ENCODE data around the gene TTR. TPM values are rescaled to one million over a fixed set of nuclear protein-coding genes. Genes with fewer than 3 reads are reported as not detected.

Gene TTR
- not detected in 2 replicates for total RNA-seq (2014; rRNA removed; shearing (Covaris generic))

- DNase-seq (ENCODE audit: low read depth): no peak
Measured at GRCh38 chr18:31591628-31592027, at the start of gene TTR. Gene TTR, plus strand, starts transcription at chr18:31591877. Its CDS starts 26 bp downstream, at chr18:31591903.

DNA sequence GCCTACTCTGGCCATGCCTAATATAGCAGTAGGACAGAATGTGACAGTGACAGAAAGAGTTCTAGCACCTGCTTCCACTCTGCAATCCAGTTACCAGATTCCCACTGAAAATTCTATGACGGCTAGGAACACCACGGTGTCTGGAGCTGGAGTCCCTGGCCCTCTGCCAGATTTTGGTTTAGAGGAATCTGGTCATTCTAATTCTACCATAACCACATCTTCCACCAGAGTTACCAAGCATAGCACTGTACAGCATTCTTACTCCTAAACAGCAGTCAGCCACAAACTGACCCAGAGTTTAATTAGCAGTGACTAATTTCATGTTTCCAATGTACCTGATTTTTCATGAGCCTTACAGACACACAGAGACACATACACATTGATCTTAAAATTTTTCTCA lies 45.2 kb upstream of the TTR start:
- DNase-seq (ENCODE audit: low read depth): peak; percentile 5

DNA sequence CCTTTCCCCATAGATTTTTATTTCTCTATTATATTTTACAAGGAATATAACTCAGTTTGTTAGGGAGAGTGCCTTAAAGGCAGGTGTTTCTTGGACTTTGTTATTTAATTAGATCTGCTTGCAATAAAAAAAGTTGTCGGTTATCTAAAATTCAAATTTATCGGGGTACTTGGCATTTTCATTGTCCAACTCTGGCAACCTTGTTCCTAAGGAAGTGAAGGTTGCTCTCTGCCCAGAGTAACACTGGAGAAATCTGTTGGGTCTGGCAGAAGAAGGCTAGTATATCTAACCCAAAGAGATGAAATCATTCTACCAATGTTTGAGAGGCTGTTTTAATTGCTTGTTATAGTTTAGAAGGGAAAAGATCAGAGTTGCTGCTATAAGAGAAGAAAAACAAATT lies 42.8 kb upstream of the TTR start:
- DNase-seq (ENCODE audit: low read depth): no peak

DNA sequence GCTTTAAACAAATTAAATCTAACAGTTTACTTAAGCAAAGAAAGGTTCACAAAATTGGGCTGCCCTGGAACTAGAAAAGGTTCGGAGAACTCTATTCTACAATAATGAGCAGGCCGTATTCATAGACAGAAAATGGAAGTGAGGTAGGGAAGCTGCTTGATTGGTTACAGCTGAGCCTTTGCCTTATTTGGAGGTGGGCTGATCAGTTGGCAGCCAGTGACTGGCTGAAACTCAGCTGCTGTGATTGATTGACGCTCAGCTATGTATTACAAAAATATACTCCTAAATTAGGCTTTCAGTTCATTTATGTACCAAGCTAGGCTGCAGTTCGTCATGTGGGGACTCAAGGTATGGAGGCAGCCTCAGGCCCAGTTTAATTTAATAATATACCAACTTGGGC lies 42.3 kb upstream of the TTR start:
- no peak for DNase-seq (ENCODE audit: low read depth)

DNA sequence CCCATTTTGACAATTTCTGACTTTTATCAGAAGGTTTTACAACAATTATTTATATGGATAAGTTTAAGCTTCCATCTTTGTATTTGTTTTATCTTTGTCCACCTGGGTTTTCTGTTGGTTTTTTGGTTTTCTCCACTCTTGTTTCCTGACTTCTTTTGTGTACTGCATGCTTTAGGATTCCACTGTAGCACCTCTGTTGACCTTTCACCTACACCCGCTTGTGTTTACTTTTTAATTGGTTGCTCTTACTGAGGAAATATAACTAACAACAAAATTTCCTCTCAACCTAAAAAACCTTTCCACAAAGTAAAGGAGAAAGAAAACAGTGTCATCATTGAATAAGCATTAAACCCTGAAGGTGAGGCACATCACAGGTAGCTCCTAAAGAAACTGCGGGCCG lies 39.8 kb upstream of the TTR start:
- no peak for DNase-seq (ENCODE audit: low read depth)

DNA sequence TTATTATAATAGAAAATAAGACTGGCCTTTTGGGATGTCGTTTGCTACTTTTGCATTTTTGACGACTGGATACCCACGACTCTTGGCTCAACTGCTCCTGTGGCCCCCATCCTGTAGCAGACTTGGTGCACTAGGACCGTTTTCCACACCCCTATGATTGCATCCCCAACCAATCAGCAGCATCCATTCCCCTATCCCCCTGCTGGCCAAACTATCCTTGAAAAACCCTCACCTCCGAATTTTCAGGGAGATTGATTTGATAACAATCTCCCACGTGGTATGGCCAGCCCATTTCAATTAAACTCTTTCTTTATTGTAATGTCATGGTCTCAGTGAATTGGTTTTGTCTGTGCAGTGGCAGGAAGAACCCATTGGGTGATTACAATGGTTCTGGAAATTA lies 37.9 kb upstream of the TTR start:
- DNase-seq (ENCODE audit: low read depth): no peak

- no peak for DNase-seq (ENCODE audit: low read depth)
Measured at GRCh38 chr18:31554776-31555175, 36.9 kb upstream of the TTR start.

DNA sequence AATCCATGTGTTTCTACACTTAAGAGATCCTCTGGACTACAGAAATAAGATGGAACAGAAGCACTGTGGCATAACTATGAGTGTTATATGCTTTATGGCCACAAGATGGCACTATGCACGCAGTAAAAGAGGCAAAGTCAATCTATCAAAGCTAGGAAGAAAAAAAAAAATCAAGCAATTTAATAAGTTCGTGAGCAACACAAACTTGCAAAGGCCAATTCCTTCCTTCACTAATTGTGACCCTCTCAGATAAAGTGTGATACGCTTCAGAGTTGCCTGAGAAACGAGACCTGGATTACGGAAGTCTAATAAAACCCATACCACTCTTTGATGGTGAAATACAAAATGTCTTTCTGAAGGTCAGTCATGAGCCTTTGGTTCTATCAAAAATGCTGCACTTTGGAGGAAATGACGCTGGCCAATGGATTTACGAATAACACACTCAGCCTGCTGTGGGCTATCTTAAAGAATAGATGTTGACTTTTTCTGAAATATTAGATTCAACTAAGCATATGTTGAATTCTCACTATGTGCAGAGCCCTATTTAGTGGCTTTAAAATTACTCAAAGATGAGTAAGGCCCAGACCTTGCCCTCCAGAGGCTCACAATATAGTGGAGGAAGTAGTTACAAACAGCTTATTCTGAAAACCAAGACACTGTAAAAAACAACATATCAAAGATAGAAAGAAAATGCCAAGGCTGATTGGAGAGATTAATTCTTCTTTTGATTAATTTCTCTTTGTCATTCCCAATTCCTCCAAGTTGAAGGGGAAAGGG lies 35.5 kb upstream of the TTR start:
- DNase-seq (ENCODE audit: low read depth): peak; percentile 45

DNA sequence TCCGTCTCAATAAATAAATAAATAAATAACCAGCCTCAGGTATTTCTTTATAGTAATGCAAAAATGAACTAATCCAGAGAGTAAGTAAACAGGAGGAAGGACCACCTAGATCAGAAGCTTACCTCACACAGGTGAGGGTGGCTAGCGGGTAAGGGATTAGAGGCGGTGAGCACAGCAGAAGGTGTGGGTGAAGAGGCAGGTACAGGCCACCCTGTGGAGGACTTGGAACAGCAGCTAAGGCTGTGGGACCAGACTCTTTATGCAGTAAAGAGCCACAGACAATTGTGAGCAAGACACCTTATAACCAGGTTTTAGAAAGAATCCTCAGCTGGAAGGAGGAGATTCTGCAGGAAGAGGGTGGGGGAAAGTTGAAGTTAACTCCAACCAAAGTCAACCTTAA lies 34.2 kb upstream of the TTR start:
- no peak for DNase-seq (ENCODE audit: low read depth)

DNA sequence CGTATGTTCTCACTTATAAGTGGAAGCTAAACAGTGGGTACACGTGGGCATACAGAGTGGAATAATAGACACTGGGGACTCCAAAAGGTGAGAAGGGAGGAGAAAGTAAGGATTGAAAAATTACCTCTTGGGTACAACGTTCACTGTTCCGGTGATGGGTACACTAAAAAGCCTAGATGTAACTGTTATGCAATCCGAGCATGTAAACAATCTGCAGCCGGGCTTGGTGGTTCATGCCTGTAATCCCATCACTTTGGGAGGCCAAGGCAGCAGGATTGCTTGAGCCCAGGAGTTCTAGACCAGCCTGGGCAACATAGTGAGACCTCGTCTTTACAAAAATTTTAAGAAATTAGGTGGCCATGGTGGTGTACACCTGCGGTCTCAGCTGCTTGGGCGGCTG lies 33.1 kb upstream of the TTR start:
- DNase-seq (ENCODE audit: low read depth): no peak

GRCh38 chr18:31562726-31563125 lies 29.0 kb upstream of the TTR start:
- no peak for DNase-seq (ENCODE audit: low read depth)

- no peak for DNase-seq (ENCODE audit: low read depth)
Measured at GRCh38 chr18:31563778-31564177, 27.9 kb upstream of the TTR start.

GRCh38 chr18:31565345-31565744 lies 26.3 kb upstream of the TTR start:
- no peak for DNase-seq (ENCODE audit: low read depth)

- DNase-seq (ENCODE audit: low read depth): no peak
Measured at GRCh38 chr18:31565782-31566512, 25.7 kb upstream of the TTR start.

- DNase-seq (ENCODE audit: low read depth): no peak
Measured at GRCh38 chr18:31566576-31567306, 24.9 kb upstream of the TTR start.

GRCh38 chr18:31572368-31572767 lies 19.3 kb upstream of the TTR start:
- DNase-seq (ENCODE audit: low read depth): no peak

- DNase-seq (ENCODE audit: low read depth): no peak
Measured at GRCh38 chr18:31573051-31573450, 18.6 kb upstream of the TTR start.

DNA sequence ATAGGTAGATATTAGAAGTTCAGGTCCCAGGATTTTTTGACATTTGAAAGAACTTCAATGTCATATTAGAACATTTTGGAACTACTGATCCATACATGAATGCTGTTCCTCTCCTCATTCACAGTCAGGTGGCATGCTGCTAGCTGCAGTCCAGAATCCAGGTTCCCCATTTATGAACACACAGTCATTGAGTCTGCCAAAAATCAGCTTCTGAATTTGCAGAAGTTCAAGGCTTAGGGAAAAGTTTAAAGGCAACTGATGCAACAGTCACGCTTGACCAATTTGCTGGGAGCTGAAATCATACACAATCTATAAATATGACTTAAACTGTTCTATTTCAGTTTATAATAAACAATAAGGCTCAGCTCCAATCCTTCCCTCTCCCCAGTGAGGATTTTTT lies 17.3 kb upstream of the TTR start:
- no peak for DNase-seq (ENCODE audit: low read depth)

- no peak for DNase-seq (ENCODE audit: low read depth)
Measured at GRCh38 chr18:31575515-31576257, 16.0 kb upstream of the TTR start.

DNA sequence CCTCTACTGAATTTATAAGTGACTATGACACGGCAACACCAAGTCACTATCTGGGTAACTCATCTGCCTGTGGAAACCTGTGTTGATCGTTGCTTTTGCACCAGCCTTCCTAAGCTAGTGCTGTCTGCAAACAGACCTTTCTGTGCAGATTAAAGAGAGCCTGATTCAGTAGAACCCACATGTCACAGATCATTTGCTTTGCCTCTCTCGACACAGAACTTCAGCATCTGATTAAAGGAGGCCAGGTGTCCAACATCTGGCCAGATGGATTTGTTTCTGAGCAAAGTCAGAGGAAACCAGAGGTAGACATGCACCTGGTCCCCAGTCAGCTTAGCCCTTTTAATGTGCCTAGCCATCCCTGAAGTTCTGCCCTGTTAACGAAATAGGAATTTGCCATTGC lies 15.0 kb upstream of the TTR start:
- no peak for DNase-seq (ENCODE audit: low read depth)

DNA sequence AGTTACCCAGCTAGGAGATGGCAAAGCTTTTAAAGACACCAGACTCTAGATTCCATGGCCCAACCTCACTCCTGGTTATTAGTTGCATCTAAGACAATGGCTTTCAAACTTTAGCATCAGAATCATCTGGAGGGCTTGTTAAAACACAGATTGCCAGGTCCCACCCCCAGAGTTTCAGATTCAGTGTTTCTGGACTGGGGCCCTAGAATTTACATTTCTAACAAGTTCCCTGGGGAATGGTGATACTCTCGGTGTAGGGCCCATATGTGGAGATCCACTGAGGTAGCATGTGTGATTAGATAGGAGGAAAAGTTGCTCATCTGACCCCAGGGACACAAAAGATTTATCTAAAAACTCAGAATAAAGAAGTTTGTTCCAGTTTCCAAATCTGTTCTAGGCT lies 14.5 kb upstream of the TTR start:
- no peak for DNase-seq (ENCODE audit: low read depth)

- DNase-seq (ENCODE audit: low read depth): no peak
Measured at GRCh38 chr18:31578126-31578525, 13.6 kb upstream of the TTR start.
